Measurements from ENCODE around the gene ATP8B4.
A peak's percentile ranks its signal among the peaks of the same experiment; 100 is the strongest.

The ATP8B4 gene

DNA sequence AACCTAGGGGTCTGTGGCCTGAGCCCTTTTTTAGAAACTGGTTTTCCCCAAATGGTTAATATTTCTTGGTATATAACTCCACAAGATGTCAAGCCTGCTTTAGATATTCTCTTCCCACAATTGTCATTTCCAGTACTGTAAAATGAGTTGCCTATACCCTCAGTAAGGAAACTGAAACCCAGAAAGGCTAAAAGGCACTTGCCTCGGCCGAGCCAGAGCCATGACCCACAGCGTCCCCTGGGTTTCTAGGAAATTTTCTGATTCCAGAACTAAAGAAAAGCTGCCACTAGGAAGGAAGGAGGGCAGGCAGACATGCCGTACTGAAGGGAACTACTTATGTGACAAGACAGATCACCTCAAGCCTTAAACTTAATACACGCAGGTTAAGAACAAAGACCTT lies 59.1 kb downstream of the ATP8B4 start:
- DNase-seq: no peak

DNA sequence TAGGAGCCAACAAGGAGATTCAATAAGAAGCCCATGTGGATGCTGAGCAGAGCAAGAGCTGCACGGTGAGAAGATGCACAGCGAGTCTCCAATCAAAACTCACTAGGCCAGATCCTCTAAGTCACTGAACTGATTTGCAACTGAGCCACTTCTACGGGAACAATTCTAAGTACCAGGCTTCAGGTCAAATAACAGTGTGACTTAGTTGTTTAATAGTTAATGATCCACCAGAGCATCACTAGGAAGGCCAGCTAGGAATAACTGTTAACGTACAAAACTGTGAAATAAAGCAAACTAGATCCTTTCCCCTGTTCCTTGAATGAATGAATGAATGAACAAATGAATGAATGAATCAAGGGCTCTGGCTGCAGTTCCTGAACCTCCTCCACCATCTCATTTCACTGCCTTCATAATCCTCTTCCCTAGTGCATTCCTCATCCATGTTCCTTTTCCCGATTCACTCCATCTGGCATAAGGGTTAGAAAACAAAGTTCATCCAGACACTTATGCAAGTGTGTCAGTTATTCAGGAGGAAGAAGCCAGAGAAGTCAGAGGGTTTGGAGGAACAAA lies 59.7 kb downstream of the ATP8B4 start:
- no peak for DNase-seq

DNA sequence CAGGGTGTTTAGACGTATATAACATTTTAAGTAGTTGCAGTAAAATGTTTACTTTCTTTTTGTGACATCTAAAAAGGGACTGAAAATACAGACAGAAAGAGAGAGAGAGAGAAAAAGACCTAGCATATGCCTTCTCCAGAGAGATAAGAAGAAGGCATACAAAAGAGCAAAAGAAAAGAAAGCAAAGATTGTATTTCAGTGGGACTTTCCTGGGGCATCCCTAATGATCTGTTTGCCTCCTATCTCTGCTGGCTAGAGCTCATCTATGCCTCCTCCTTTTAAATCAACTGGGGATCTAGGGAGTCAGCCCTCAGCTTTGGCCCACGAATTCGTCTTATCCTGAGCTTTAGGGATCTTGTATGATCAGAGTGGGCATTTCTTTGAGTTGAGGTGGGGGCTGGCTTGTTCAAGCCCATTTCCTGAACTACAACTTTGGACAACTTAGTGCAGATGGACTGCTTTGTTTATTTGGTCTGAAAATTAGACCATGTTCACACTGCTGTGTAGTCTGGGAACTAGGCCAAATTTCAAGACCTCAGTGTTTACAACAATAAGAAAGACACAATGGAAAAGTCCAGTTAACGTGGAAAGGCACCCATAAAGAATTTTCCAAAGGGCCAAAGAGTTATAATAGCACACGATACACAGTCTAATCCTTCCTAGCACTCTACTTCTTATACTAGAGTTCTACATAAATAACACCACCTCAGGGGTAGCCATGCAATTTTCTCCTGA lies 61.0 kb downstream of the ATP8B4 start:
- no peak for DNase-seq

GRCh38 chr15:50057196-50057595 lies 61.8 kb downstream of the ATP8B4 start:
- no peak for DNase-seq

DNA sequence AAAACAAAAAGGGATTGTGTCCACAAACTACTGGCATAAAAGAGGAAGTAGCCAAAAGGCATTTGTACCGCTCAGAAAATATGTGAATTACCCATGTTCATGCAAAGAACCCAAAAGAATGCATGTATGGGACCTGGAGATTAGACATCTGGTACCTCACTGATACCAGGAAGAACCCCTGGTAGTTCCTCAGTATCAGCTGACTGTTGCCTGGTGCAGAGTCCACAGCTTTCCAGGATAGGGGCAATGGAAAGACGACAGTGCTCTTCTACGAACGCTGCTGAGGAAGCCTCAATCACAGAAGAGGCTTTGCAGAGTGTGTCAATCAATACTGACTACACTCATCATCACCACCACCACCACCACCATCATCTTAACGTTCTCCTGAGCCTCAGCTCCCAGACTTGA lies 63.3 kb downstream of the ATP8B4 start:
- no peak for DNase-seq

- peak; percentile 41 for DNase-seq
Measured at GRCh38 chr15:50055332-50055731, 63.7 kb downstream of the ATP8B4 start.

DNA sequence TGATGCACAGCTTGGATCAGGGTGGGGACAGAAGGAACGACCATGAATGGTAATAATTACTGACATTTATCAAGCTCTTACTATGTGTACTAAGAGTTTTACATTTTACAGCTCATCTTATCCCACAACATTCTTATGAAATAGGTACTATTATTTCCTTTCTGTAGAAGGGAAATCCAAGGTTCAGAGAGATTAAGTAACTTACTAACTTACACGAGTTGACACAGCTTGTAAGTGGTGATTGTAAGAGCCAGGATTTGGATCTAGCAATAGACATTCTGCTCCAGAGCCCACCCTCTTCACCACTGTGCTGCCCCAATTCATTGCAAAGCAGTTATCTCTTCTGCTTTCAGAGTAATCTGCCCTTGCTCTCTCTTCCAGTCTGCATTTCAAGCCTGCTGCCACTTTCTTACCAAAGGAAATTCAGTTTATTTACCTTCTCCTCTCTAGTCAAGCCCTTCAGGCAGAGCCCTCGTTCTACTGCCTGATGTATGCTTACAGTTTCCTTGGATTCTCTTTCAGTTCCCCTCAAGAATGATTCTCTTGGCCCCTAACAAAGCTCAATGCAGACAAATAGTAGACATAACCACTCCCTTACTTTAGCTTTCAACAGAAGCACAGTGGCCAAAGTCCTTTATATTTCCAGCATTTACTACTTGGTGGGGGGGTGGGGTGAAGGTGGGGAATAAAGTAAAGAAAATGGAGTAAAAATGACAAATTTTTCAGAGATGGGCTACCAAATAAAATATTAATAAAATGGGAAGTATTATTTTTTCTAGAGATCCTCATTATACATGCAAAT lies 65.8 kb downstream of the ATP8B4 start:
- no peak for DNase-seq

DNA sequence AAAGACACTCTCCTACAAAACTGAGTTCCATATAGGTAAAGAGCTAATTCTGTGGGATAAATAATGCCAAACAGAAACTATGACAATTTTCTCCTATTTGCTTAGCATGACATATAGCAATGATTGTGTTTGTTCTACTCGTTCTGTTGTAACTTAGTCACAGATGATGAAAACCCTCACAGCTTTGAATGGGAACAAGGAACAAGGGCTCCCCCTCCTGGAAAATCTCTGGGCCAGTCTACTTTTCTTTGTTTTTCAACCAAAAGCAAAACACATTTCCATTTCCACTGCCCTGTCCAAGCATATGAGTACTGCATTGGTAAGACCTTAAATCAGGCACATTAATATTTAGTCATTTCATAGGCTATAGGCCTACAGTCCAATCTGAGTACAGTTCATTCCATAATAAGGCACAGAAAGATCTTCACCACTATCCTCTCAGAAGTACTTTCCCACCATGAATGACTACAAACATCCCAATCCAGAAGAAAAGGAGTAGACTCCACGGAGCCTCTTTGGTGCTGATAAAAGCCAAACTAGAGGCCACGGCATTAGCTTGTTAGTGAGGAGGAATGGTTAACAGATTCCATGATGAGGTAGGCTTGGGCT lies 67.1 kb downstream of the ATP8B4 start:
- peak; percentile 10 for DNase-seq

DNA sequence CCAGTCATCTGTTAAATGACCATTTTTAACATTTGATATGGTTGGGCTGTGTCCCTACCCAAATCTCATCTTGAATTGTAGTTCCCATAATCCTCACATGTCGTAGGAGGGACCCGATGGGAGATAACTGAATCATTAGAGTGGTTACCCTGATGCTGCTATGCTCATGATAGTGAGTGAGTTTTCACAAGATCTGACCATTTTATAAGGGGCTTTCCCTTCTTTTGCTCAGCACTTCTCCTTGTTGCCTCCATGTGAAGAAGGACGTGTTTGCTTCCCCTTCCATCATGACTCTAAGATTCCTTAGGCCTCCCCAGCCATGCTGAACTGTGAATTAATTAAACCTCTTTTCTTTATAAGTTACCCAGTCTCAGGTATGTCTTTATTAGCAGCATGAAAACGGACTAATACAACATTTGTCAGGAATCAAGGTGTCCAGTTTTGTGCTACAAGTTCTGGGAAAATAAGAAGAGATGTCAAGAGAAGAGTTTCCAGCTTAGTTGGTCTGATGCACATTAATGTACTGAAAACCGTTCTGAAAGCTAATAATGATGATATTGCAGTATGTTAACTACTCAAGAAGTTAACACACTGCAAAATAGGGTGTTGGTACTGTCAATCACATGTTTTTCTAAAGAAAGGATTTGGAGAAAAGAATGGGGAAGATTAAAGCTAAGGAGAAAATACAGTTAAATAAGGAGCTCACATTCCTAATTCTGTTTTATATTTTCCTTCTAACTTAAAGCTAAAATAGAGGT lies 67.9 kb downstream of the ATP8B4 start:
- DNase-seq: no peak

DNA sequence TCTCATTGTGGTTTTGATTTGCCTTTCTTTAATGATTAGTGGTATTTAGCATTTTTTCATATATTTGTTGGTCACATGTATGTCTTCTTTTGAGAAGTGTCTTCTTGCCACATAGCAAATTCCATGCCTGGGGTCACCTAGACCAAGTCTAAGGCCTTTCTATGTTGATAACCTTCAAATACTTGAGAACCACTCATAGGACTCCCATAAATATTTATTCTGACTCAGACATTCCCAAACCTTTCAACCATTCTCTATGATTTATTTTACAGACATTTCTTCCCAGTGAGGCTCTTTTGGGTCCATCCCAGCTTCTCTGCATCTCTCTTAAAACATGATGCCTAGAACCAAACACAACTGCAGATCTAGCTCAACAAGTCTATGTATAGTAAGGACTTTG lies 69.2 kb downstream of the ATP8B4 start:
- no peak for DNase-seq

DNA sequence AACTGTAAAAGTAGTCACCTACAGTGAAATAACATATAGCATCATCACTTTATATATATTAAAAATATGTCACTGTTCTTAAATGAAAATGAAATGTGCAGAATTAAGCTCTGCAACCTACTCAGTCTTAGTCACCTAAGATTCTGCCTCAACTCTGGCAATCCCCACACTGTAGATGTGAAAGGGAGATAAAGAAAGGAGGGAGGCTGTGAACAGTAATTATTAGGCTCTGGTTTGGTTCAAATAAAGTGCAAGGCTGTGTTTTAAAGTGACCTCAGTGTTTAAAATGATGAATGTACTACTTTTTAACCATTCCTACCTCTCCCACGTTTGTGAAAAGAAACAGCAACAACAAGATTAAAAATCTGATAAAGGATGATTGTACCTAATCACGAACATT lies 72.2 kb downstream of the ATP8B4 start:
- DNase-seq: no peak

DNA sequence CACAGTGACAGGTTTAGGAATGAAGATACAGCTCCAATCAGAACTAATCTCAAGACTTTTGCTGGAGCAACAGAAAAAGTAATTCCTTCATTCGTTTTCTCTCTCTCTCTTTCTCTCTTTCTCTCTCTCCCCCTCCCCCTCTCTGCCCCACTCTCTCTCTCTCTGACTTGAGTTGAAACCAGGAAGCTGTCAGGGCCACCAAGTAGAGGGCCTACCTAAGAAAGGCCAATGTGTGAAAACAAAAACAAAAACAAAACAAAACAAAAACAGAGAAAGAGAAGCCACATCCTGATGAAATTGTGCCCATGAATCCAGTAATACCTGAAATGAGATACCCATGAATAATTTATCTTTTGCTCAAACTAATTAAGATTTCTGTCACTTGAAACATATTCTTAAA lies 72.9 kb downstream of the ATP8B4 start:
- no peak for DNase-seq

- no peak for DNase-seq
Measured at GRCh38 chr15:50044904-50045303, 74.1 kb downstream of the ATP8B4 start.

GRCh38 chr15:50044406-50044805 lies 74.6 kb downstream of the ATP8B4 start:
- no peak for DNase-seq

DNA sequence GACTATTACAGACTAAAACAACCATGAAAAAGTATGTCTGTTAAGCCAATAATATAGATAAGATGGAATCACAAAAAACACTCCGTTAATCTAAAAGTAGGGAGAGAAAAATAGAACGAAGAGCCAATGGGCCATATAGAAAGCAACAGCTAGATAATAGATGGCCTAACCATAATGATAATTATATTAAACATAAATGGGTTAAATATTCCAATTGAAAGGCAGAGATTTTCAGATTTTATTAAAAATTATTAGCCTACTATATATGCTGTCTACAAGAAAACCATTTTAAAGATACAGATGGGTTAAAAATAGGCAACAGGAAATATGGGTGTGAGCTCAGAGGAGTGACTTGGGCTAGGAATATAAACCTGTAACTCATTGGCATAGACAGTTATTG lies 76.3 kb downstream of the ATP8B4 start:
- no peak for DNase-seq

DNA sequence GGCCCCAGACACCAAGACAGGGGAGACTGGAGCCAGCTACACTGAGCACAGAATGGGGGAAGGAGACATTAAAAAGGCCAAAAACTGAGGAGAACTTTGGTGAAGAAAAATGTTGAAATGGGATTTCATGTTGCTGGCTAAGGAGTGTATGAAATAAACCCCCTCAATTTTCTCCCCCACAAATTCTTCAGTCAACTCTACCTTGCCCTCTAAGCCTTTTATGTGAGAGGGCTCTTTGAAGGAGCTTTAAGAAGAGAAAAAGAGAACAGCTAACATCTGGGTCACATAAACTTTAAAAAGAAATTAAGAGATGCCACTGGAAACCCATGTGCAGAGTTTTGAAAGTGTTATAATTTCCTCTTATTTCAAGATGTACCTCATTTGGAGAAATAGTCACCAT lies 88.6 kb downstream of the ATP8B4 start:
- no peak for DNase-seq

GRCh38 chr15:50028326-50028725 lies 90.7 kb downstream of the ATP8B4 start:
- DNase-seq: no peak

GRCh38 chr15:50024281-50024680 lies 94.8 kb downstream of the ATP8B4 start:
- no peak for DNase-seq

GRCh38 chr15:50018491-50018890 lies 100.5 kb downstream of the ATP8B4 start:
- DNase-seq: no peak

- no peak for DNase-seq
Measured at GRCh38 chr15:50017522-50017921, 101.5 kb downstream of the ATP8B4 start.

GRCh38 chr15:50016951-50017350 lies 102.1 kb downstream of the ATP8B4 start:
- no peak for DNase-seq

DNA sequence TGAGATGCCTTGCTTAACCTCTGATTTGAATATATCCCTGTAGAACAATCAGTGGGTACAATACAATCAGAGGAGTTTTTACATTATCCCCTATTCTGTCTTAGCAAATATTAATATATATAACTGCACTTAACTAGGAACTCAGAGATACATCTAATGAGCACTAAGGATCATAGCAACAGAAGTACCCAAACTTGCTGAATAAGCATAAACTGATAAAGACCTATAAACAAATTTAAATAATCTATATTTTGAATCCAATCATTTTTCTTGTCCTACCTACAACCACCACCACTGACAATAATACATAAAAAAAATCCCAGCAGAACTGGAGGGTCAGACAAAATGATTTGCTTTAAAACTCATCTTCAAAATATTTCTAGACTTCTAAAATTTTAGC lies 106.2 kb downstream of the ATP8B4 start:
- DNase-seq: no peak

DNA sequence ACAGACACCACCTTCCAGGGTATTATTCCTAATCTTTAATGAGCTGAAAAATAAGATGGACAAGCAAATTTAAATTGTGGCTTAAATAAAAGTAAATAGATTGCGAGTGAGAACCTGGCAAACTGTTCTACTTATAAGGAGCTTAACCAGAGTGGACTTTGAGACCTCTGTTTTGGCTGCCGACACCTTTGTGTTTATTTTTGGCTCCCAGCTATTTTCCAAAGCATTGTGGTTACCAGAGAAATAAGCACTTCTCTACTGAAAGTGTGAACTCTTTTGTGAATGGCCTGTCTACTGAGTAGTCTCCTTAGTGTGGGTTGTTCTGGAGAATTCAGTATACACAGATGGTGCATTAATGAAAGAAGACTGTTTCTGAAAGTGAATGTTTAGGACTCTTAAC lies 109.4 kb downstream of the ATP8B4 start:
- DNase-seq: no peak
